Activated naive CD4-positive, alpha-beta T cell treated with anti-CD3 and anti-CD28 coated beads, Interleukin-2, amount 10 ng/mL, durations not matched to agents 7 days and 5 days (primary cell): ENCODE results near the gene SUV39H2.
"Not testable (repeated sequence)": the region's sequence is repeated elsewhere in the genome, so short reads cannot be mapped to it uniquely, and the experiment has no call there.

ENCODE experiments used
- CTCF ChIA-PET: fragments of 350-600 bp; sonication (Branson Sonifier 250); formaldehyde crosslinking; loops from one replicate; lab custom pipeline; 2021; ENCODE audit warnings: antibody characterized with exemption; lab: Charles Lee
- DNase-seq: peaks from one replicate; pipeline ENCODE4 v3.0.0-alpha.2; 2020
- H3K27ac Mint-ChIP-seq: one replicate; pipeline ENCODE4 v1.8.0; 2021; ENCODE audit warnings: mild to moderate bottlenecking, moderate library complexity, mixed read lengths
- H3K27me3 Mint-ChIP-seq: one replicate; pipeline ENCODE4 v1.8.0; 2021; ENCODE audit warnings: mild to moderate bottlenecking, mixed read lengths
- H3K36me3 Mint-ChIP-seq: one replicate; pipeline ENCODE4 v1.8.0; 2021; ENCODE audit warnings: mixed read lengths
- H3K4me1 Mint-ChIP-seq: one replicate; pipeline ENCODE4 v1.8.0; 2021; ENCODE audit warnings: mixed read lengths
- H3K4me3 Mint-ChIP-seq: one replicate; pipeline ENCODE4 v1.8.0; 2021; ENCODE audit warnings: mild to moderate bottlenecking, moderate library complexity, mixed read lengths
- H3K9me3 Mint-ChIP-seq: one replicate; pipeline ENCODE4 v1.8.0; 2021; ENCODE audit warnings: mixed read lengths

SUV39H2 gene

DNA sequence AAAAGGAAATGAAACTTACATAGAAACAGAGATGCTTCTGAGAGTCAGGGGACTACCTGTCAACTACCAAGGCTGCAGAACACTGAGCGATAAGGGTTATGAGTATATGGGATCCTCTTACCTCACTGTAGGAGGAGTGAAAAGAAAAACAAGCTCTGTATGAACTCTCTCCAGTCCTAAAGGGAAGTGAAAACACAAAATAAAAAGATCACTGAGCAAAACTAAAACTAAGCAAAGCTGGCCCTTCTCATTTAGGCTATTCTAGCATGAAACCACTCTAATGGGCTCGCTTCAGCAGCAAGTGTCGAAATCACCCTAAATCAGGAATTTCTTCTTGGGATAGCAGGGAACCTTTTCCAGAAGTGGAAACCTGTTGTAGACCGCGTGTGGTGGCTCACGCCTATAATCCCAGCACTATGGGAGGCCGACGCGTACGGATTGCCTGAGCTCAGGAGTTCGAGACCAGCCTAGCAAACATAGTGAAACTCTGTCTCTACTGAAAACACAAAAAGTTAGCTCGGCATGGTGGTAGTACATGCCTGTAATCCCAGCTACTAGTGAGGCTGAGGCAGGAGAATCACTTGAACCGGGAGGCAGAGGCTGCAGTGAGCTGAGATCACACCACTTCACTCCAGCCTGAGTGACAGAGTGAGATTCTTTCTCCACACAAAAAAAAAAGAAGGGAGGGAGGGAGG is 48.2 kb downstream of the SUV39H2 start:
- no peaks in the 10 kb centered on the region for H3K27me3 Mint-ChIP-seq
- H3K9me3 Mint-ChIP-seq: no peaks in the 10 kb centered on the region
- no peak for DNase-seq
- CTCF ChIA-PET: no interaction called here
- H3K27ac Mint-ChIP-seq: peak overlapping the region; percentile 7
- no peak overlapping the region for H3K4me3 Mint-ChIP-seq
- peaks cover 65% of the 10 kb centered on the region for H3K36me3 Mint-ChIP-seq
- H3K4me1 Mint-ChIP-seq: no peaks in the 10 kb centered on the region

DNA sequence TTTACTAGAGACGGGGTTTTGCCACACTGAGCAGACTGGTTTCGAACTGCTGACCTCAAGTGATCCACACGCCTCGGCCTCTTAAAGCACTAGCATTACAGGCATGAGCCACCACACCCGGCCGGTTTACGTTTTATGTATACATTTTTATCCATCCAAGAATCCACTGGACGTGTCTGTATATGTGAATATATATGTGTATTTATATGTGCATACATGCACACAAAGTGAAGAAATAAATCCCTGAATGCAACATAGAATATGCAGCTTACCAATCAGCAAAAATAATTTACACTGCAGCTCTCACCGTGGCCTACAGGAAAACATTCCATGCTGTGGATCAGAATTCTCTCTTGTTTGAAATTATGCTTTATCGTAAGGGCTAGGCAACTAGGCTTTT is 51.9 kb downstream of the SUV39H2 start:
- Mint-ChIP-seq H3K4me1 (no peaks in the 10 kb centered on the region), H3K4me3 (no peak overlapping the region), H3K36me3 (peaks cover 60% of the 10 kb centered on the region), H3K27ac (no peak overlapping the region), H3K9me3 (no peaks in the 10 kb centered on the region), H3K27me3 (no peaks in the 10 kb centered on the region)
- no peak for DNase-seq
- CTCF ChIA-PET: interaction anchor here (0.6 to 0.8 kb wide), 2 partner anchors 20 to 389 kb away, joined by 3 read pairs; no protein-coding TSS in a partner anchor

DNA sequence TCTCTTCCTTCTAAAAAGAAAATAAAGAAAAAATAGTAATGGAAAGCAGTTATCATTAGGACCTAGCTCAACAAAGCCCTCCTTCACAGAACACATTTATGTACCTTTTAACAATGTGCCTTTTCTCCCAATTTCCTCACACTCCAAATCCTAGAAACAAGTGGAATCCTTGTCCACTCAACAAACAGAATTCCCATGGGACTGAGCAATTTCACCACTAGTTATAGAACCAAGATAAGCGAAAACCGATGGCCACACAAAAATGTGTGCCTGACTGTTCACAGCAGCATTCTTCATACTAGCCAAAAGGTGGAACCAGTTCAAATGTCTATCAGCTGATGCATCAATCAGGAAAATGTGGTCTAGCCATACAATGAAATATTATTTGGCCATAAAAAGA is 57.9 kb downstream of the SUV39H2 start:
- Mint-ChIP-seq H3K9me3 (no peaks in the 10 kb centered on the region), H3K4me1 (peaks cover 9% of the 10 kb centered on the region), H3K4me3 (no peak overlapping the region), H3K27me3 (no peaks in the 10 kb centered on the region), H3K36me3 (peaks cover 48% of the 10 kb centered on the region), H3K27ac (no peak overlapping the region)
- CTCF ChIA-PET: interaction anchor here (1.2 kb wide), 1 partner anchor 33 kb away, joined by 4 read pairs; no protein-coding TSS in a partner anchor
- no peak for DNase-seq

DNA sequence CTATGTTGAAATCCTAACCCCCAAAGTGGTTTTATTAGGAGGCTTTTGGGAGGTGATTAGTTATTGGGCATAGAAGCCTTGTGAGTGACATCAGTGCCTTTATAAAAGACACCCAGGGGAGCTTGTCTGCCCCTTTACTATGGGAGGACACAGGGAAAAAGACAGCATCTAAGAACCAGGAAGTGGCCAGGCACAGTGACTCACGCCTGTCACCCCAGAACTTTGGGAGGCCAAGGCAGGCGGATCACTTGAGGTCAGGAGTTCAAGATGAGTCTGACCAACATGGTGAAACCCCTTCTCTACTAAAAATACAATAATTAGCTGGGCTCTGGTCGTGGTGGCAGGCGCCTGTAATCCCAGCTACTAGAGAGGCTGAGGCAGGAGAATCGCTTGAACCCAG is 60.3 kb downstream of the SUV39H2 start:
- H3K27ac Mint-ChIP-seq, H3K4me3 Mint-ChIP-seq, DNase-seq, H3K9me3 Mint-ChIP-seq, CTCF ChIA-PET, H3K27me3 Mint-ChIP-seq: not testable (repeated sequence)
- H3K36me3 Mint-ChIP-seq: peaks cover 46% of the 10 kb centered on the region
- H3K4me1 Mint-ChIP-seq: peaks cover 29% of the 10 kb centered on the region

DNA sequence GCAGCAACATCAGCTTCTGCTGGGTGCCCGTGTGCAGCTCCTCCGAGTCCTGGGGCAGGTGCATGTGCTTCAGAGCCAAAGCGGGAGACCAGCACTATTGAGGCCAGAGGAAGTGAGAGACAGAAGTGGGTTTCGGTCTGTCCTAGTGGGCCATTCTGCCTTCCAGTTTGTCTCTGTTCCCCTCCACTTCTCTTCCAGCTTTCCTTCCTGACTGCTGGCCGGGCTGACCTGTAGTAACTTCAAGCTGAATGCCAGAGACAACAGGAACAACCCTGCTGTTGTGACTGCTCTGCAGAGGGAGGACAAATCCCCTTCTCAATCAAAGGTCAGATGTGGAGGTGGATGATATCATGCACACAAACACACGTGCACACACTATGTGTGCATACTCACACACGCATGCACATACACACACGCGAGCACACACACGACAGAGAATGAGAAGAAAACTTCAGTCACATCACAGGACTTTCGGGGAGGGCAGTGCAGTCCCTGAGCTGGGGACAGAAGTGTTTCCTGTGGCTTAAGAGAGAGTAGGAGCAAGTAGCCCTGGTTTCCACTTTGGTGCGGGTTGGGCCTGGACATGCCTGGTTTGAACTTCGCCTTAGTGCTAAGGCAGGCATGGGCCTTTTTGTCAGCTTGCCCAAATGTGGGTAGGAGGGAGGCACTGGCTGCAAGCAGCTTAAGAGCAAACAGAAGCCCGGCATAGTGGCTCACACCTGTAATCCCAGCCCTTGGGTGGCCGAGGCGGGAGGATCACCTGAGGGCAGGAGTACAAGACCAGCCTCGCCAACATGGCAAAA is 63.7 kb downstream of the SUV39H2 start:
- Mint-ChIP-seq H3K4me1 (peaks cover 38% of the 10 kb centered on the region), H3K27ac (peak overlapping the region; percentile 68), H3K36me3 (peaks cover 55% of the 10 kb centered on the region)
- DNase-seq, CTCF ChIA-PET, H3K27me3 Mint-ChIP-seq, H3K4me3 Mint-ChIP-seq, H3K9me3 Mint-ChIP-seq: not testable (repeated sequence)

DNA sequence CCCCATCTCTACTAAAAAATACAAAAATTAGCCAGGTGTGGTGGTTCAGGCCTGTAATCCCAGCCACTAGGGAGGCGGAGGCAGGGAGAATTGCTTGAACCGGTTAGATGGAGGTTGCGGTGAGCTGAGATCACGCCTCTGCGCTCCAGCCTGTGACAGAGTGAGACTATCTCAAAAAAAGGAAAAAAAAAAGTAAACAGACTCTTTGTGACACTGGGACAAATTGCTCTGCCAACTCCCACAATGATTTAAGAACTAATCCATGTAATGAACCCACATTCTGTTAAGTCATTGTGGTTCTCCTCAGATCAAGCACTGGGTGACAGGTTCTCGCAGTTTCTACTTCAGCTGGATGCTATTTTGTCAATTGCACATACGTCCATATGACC is 64.3 kb downstream of the SUV39H2 start:
- H3K4me3 Mint-ChIP-seq, H3K27me3 Mint-ChIP-seq, CTCF ChIA-PET, DNase-seq, H3K9me3 Mint-ChIP-seq: not testable (repeated sequence)
- Mint-ChIP-seq H3K4me1 (peaks cover 38% of the 10 kb centered on the region), H3K27ac (peak overlapping the region; percentile 14), H3K36me3 (peaks cover 56% of the 10 kb centered on the region)

DNA sequence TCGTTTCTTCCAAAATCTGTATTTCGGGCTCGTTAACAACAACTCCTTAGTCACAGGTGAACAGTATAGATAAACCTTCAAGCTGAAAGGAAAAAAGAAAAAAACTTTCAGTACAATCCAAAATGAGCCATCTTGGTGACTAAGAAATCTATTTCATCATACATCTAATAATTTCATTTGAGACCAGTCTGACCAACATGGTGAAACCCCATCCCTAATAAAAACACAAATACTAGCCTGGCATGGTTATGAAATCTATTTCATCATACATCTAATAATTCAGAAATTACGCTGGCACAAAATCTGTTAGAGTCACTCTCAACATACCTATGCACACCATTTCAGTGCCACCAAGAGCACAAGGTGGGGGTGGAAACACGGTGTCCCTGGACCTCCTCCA is 66.4 kb downstream of the SUV39H2 start:
- Mint-ChIP-seq H3K4me1 (peaks cover 44% of the 10 kb centered on the region), H3K36me3 (peaks cover 59% of the 10 kb centered on the region), H3K27me3 (no peaks in the 10 kb centered on the region), H3K9me3 (no peaks in the 10 kb centered on the region), H3K27ac (no peak overlapping the region), H3K4me3 (no peak overlapping the region)
- no peak for DNase-seq
- CTCF ChIA-PET: interaction anchor here (1.5 kb wide), 1 partner anchor 8 kb away, joined by 4 read pairs; the partner anchor contains the start of gene DCLRE1C

DNA sequence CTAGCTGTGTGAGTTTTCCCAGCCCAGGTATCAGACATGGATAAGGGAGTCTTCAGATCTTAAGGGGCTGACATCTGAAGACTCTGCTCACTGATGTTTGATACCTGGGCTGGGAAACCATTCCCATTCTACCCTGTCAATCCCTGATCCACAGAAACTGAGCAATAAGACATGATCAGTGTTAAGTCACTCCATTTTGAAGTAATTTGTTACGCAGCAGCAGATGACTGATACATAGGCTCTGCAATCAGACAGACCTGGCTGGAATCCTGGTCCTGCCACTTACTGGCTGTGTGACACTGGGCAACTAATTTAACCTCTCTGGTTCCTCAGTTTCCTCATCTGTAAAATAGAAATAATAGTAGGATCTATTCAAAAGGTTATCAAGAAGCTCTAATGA is 68.6 kb downstream of the SUV39H2 start:
- H3K9me3 Mint-ChIP-seq: no peaks in the 10 kb centered on the region
- no peak overlapping the region for H3K27ac Mint-ChIP-seq
- CTCF ChIA-PET: no interaction called here
- H3K36me3 Mint-ChIP-seq: peaks cover 69% of the 10 kb centered on the region
- peaks cover 55% of the 10 kb centered on the region for H3K4me1 Mint-ChIP-seq
- no peak overlapping the region for H3K4me3 Mint-ChIP-seq
- H3K27me3 Mint-ChIP-seq: no peaks in the 10 kb centered on the region
- no peak for DNase-seq

DNA sequence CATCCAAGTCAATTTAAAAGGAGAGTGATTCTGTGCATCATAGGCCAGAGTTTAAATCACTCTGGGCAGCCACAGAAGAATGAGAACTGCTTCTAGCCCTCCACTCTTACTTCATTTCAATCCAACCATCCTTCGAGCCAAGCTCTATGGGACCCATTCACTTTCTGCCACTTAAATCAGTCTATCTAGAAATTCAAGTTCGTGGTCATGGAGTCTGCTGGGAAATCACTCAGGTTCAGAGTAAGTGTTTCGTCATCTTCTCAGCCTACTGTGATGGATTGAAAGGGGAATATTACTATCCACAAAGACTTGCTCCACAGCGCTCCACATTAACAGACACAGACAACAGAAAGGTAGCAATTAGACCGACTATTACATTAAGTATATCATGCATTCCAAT is 70.6 kb downstream of the SUV39H2 start:
- CTCF ChIA-PET: no interaction called here
- Mint-ChIP-seq H3K4me3 (no peak overlapping the region), H3K27me3 (no peaks in the 10 kb centered on the region), H3K36me3 (peaks cover 66% of the 10 kb centered on the region), H3K9me3 (no peaks in the 10 kb centered on the region), H3K27ac (no peak overlapping the region), H3K4me1 (peaks cover 52% of the 10 kb centered on the region)
- no peak for DNase-seq

DNA sequence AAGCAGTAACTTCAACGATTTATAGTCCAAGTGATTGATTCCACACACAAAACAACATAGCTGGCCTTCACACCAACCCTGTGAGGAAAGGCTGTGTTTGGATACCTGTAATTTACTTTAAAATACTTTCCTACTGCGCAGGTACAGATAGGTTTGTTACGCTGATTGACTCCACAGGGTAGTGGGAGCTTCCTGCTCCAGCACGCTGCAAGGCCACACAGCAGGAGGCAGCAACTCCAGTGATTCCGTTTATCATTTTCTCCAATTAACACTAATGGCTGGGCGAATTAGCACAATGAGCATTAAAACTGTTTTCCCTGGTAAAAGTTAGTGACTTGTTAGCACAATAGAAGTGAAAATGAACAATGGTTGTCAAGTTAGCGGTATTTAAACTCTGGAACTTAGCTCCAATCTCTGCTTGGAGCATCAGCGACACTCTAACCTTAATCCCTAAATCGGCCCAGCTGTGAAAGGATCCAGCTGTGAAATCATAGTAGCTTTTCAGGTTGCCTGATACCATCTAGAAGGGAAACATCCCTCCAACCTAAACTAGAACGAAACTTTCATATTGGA is 74.3 kb downstream of the SUV39H2 start:
- no peaks in the 10 kb centered on the region for H3K9me3 Mint-ChIP-seq
- no peaks in the 10 kb centered on the region for H3K27me3 Mint-ChIP-seq
- no peak for DNase-seq
- H3K36me3 Mint-ChIP-seq: peaks cover 45% of the 10 kb centered on the region
- peak overlapping the region; percentile 97 for H3K27ac Mint-ChIP-seq
- peak overlapping the region; percentile 80 for H3K4me3 Mint-ChIP-seq
- CTCF ChIA-PET: interaction anchor here (0.8 to 1.6 kb wide), 5 partner anchors 8 to 154 kb away, joined by 3 to 4 read pairs (median 3); no protein-coding TSS in a partner anchor
- peaks cover 72% of the 10 kb centered on the region for H3K4me1 Mint-ChIP-seq

DNA sequence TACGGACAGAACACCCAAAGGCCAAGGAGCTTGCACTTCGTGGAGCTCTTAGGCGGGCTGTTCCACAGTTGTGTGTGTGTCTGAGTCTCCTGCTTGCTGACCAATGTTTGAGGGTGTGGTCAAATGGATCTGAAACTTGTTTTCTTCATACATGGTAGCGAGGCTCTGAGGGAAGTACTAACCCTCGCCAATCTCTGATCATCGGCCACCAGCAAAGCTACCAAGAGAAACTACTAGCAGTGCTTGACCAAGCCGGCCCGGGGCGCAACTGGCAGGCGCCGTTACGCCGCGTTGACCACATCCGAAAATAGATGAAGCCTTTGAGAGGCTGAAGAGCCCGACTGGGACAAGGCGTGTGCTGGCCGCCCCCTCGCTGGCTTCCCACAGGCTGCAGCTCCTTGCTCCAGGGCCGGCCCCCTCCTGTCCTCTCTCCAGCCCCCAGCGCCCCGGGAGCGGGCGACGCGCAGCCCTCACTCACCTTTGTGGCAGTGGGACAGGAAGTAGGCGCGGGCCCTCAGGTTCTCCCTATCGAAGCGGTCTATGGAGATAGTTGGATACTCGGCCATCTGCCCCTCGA is 74.8 kb downstream of the SUV39H2 start:
- Mint-ChIP-seq H3K4me1 (peaks cover 73% of the 10 kb centered on the region), H3K9me3 (no peaks in the 10 kb centered on the region), H3K27me3 (no peaks in the 10 kb centered on the region), H3K36me3 (peaks cover 40% of the 10 kb centered on the region), H3K4me3 (peak overlapping the region; percentile 80), H3K27ac (peak overlapping the region; percentile 97)
- CTCF ChIA-PET: interaction anchor here (0.8 to 1.6 kb wide), 6 partner anchors 9 to 153 kb away, joined by 3 to 4 read pairs (median 4); no protein-coding TSS in a partner anchor
- no peak for DNase-seq
